HFF-Myc (cell line): ENCODE measurements around the gene SPIRE2.
"Not testable (repeated sequence)": the region's sequence is repeated elsewhere in the genome, so short reads cannot be mapped to it uniquely, and the experiment has no call there.

Source experiments
- DNase-seq: peaks from one replicate; pipeline ENCODE4 v3.0.0-alpha.2; 2011; ENCODE audit warnings: low read depth; ENCODE audit errors: extremely low read depth
- H3K4me3 ChIP-seq: replicated peaks from 2 replicates; pipeline ENCODE4 v1.5.1; 2011; ENCODE audit warnings: low read depth, mild to moderate bottlenecking, control low read depth, low read length
- CTCF ChIP-seq: IDR thresholded peaks from 2 replicates; pipeline ENCODE4 v1.5.1; 2012; ENCODE audit warnings: mild to moderate bottlenecking, low read depth, low read length, control low read depth; ENCODE audit errors: missing control alignments

SPIRE2 gene

GRCh38 chr16:89823087-89823823, 5.0 kb upstream of the SPIRE2 start:
- no peak overlapping the region for H3K4me3 ChIP-seq
- DNase-seq = no peak
- no peak for TF ChIP-seq CTCF

- DNase-seq, H3K4me3 ChIP-seq: not testable (repeated sequence)
These were observed 4.5 kb upstream of the SPIRE2 start for GRCh38 chr16:89823824-89824148.

DNA sequence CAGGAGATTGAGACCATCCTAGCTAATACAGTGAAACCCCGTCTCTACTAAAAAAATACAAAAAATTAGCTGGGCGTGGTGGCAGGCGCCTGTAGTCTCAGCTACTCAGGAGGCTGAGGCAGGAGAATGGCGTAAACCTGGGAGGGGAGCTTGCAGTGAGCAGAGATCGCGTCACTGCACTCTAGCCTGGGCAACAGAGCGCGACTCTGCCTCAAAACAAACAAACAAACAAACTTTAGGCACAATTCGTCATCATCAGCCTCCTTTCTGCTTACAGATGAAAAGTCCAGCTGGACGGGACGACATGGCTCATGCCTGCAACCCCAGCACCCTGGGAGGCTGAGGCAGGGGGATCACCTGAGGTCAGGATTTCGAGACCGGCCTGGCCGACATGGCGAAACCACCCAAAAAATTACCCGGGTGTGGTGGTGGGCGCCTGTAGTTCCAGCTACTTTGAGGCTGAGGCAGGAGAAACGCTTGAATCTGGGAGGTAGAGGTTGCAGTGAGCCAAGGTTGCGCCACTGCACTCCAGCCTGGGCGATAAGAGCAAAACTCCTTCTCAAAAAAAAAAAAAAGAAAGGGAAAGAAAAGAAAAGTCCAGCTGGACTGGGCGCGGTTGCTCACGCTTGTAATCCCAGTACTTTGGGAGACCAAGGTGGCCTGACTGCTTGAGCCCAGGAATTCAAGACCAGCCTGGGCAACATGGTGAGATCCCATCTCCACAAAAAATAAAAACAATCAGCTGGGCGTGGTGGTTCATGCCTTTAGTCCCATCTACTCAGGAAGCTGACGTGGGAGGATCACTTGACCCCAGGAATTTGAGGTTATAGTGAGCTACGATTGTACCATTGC, 1.5 kb upstream of the SPIRE2 start:
- no peak for DNase-seq
- no peak for TF ChIP-seq CTCF
- no peak overlapping the region for H3K4me3 ChIP-seq

GRCh38 chr16:89827383-89828198, 684 bp upstream of the SPIRE2 start:
- DNase-seq = peak; percentile 40
- peak overlapping the region; percentile 50 for H3K4me3 ChIP-seq
- no peak for TF ChIP-seq CTCF

GRCh38 chr16:89828870-89829629, 775 bp downstream of the SPIRE2 start:
- no peak for TF ChIP-seq CTCF
- H3K4me3 ChIP-seq = peak overlapping the region; percentile 46
- no peak for DNase-seq

DNA sequence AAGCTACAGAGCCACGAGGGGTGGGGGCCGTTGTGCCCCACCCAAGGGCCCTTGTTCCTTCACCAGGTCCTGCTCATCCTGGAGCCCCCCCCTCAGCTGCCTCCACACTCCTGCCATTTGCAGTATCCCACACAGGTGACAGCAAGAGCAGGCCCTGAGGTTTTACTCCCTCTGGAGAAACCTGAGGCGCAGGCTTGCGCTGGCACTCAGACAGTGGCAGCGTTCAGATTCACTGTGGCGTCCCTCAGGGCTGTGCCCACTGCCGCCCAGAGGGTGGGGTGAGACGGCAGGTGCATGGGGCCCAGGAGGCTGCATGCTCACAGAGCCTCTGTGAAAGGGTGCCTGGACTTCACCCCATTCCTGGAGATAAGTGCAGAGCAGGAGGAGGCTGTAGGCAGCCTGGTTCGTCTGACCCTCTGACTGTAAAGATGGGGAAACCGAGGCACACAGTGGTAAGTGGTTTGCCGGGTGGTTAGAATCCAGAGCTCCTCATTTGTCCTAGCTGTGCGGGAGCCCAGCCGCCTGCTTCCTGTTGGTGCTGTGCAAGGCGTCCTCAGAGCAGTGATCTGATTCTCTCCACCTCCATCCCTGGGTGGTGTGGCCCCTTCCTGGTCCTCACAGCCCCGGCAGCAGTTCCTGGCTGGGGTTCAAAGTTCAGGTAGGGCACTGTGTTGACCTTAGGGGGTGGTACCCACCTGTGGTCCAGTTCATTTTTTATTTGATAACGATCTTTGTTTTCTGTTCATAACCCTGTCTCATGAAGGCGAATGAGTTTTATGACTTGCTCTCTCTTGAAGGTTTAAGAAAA, 1.6 kb downstream of the SPIRE2 start:
- no peak for TF ChIP-seq CTCF
- no peak for DNase-seq
- no peak overlapping the region for H3K4me3 ChIP-seq
